AG08396 (cell line): Measurements from ENCODE around the gene ISG15.

ENCODE experiments used
- DNase-seq: peaks from one replicate; pipeline ENCODE4 v3.0.0; 2012; ENCODE audit warnings: low spot score, mixed read lengths

The ISG15 gene

GRCh38 chr1:1061682-1062345 is 48.5 kb downstream of the ISG15 start:
- no peak for DNase-seq

- DNase-seq = no peak
Measured at GRCh38 chr1:1062348-1063163, 49.3 kb downstream of the ISG15 start.

- DNase-seq = no peak
Measured at GRCh38 chr1:1063261-1063944, 50.1 kb downstream of the ISG15 start.
